Pancreas (tissue), 10 donors: Measurements from ENCODE around the gene FTCD. TPM values are rescaled to one million over a fixed set of nuclear protein-coding genes. Genes with fewer than 3 reads are reported as not detected.
"Not testable (repeated sequence)": the region's sequence is repeated elsewhere in the genome, so short reads cannot be mapped to it uniquely, and the experiment has no call there.

ENCODE experiments used
- ATAC-seq, 4 donors: fragments of 200-7000 bp; cut with Tn5 transposase; one replicate each; pipeline versions ENCODE4 v1.8.0 to v1.9.1; 2020; ENCODE audit warnings: mild to moderate bottlenecking in 4 of 4, moderate library complexity in 4 of 4
- DNase-seq, 6 donors: peaks; one replicate each; pipeline ENCODE4 v3.0.0-alpha.2; 2020
- FAIRE-seq: peaks from 2 replicates; lab custom pipeline; 2012; peaks lifted over from hg19 to GRCh38; lab: Jason Lieb, UNC
- H3K27ac ChIP-seq, 4 donors: fragments of 200-600 bp; sonication (generic); 1 replicate in 3 of 4; 2 replicates in 1 of 4; pipeline versions ENCODE4 v1.5.0 to v1.8.0; 2020
- H3K27me3 ChIP-seq, 4 donors: fragments of 200-600 bp; one replicate each; pipeline ENCODE4 v1.8.0; 2021
- H3K36me3 ChIP-seq, 3 donors: fragments of 200-600 bp; sonication (generic) in 1 of 3; one replicate each; pipeline versions ENCODE4 v1.5.0 to v1.8.0; 2020 to 2021
- H3K4me1 ChIP-seq, 3 donors: fragments of 200-600 bp; one replicate each; pipeline ENCODE4 v1.8.0; 2021
- H3K4me3 ChIP-seq, 4 donors: fragments of 200-600 bp; sonication (generic) in 2 of 4; one replicate each; pipeline versions ENCODE4 v1.5.0 to v1.8.0; 2020 to 2021
- H3K9me3 ChIP-seq, 4 donors: fragments of 200-600 bp; one replicate each; pipeline ENCODE4 v1.8.0; 2021
- CTCF ChIP-seq, 4 donors: fragments of 200-600 bp; sonication (generic) in 3 of 4; IDR thresholded peaks; one replicate each; pipeline versions ENCODE4 v1.5.0 to v1.8.0; 2021; ENCODE audit warnings: antibody characterized with exemption in 4 of 4
- WGBS, 2 donors: extraction: QIAGEN DNeasy Blood & Tissue Kit; methylation state at CpG; one replicate each; pipeline ENCODE4 v1.1.7; 2013; 5-methylcytosine and 5-hydroxymethylcytosine counted together
- intact Hi-C, 3 donors: fragments of 100-400 bp; cut with DNase I; formaldehyde crosslinking; loops; one replicate each; pipeline versions ENCODE4 v1.11.1 to v1.14.2; 2022
- polyA plus RNA-seq, 2 donors: library from polyadenylated mRNA; stranded (reverse); fragments of 200-250 nt; gene quantifications; one replicate each; pipeline ENCODE4 v1.2.3, GENCODE V29; 2013
- total RNA-seq, 6 donors: library from RNA; stranded (reverse); fragmentation: NEBNext Ultra II Directional in 4 of 6; extraction: Animal tissue kit (Norgen Biotek cat#: 25700) in 4 of 6; gene quantifications; one replicate each; pipeline versions ENCODE4 v1.2.1 to v1.2.4, GENCODE V29; 2021 to 2023
- donor health status: healthy with polysubstance abuse.
- donor health status: DM: no; HTN: no; CAD: no; lungs with moderate emphysema.
- donor health status: DM: no; HTN: no; CAD: no.
- donor health status: control.
- donor health status: control.
- donor health status: Bipolar disorder and iron deficiency.
- donor health status: DM: yes; HTN: yes; CAD: no.
- donor health status: DM: no; HTN: no; CAD: no.
- donor health status: DM: no; HTN: no; CAD: no.
- donor health status: DM: yes; HTN: yes; CAD: no.

The FTCD gene
- 1 to 10 TPM in 1 of 6 donors, under 1 TPM in 5; 0.31 to 1.4 (median 0.42) TPM for total RNA-seq
- 10 to 100 TPM in 1 of 2 donors, 1 to 10 TPM in 1; 4.9 to 14.0 TPM for polyA plus RNA-seq

GRCh38 chr21:46155514-46156377, at the start of gene FTCD:
Gene FTCD, minus strand, starts transcription at chr21:46155579. Its CDS starts 56 bp downstream, at chr21:46155523.
- Histone ChIP-seq H3K9me3 (no peaks in the 10 kb centered on the region), H3K4me3 (no peak within 1 kb of the TSS), H3K27ac (no peak within 1 kb of the TSS), H3K4me1 (peaks cover 0 to 4% (median 0%) of the 10 kb centered on the region in 3 donors), H3K36me3 (no peaks in the 10 kb centered on the region), H3K27me3 (no peaks in the 10 kb centered on the region)
- no peak for FAIRE-seq
- 70 to 82% methylated on average over 34 of the region's 34 CpGs for WGBS, 2 donors
- intact Hi-C loops, result no loop called here
- no peak for TF ChIP-seq CTCF (IDR thresholded peaks at IDR 0.05)
- no peak for ATAC-seq
- DNase-seq, result peak in 4 of 6 donors; percentile 9 to 54 (median 12)

GRCh38 chr21:46205166-46205565, 49.8 kb upstream of the FTCD start:
- intact Hi-C loops, result no loop called here
- 87% methylated on average over 18 of the region's 18 CpGs for WGBS, 2 donors
- no peak for TF ChIP-seq CTCF (IDR thresholded peaks at IDR 0.05)
- FAIRE-seq, result no peak
- H3K27me3 ChIP-seq, result no peaks in the 10 kb centered on the region
- H3K27ac ChIP-seq, result no peak overlapping the region
- H3K4me1 ChIP-seq, result no peaks in the 10 kb centered on the region
- no peaks in the 10 kb centered on the region for H3K9me3 ChIP-seq
- DNase-seq, result peak in 2 of 6 donors; percentile 30 to 41
- ATAC-seq, result no peak
- peaks cover 0 to 12% (median 11%) of the 10 kb centered on the region in 3 donors for H3K36me3 ChIP-seq
- H3K4me3 ChIP-seq, result no peak overlapping the region

GRCh38 chr21:46203203-46203600, 47.8 kb upstream of the FTCD start:
- ATAC-seq (no peak), DNase-seq (peak in 2 of 6 donors; percentile 12 to 18), FAIRE-seq (no peak)
- peaks cover 0 to 22% (median 11%) of the 10 kb centered on the region in 3 donors for H3K36me3 ChIP-seq
- no peak overlapping the region for H3K27ac ChIP-seq
- no peaks in the 10 kb centered on the region for H3K4me1 ChIP-seq
- TF ChIP-seq CTCF (IDR thresholded peaks at IDR 0.05), result no peak
- H3K4me3 ChIP-seq, result no peak overlapping the region
- 96 to 97% methylated on average over 8 of the region's 8 CpGs for WGBS, 2 donors
- H3K9me3 ChIP-seq, result no peaks in the 10 kb centered on the region
- H3K27me3 ChIP-seq, result no peaks in the 10 kb centered on the region
- intact Hi-C loops, result no loop called here

- DNase-seq (no peak), ATAC-seq (no peak)
- H3K36me3 ChIP-seq, result peaks cover 0 to 22% (median 11%) of the 10 kb centered on the region in 3 donors
Observed at GRCh38 chr21:46202592-46203202, 47.3 kb upstream of the FTCD start.

GRCh38 chr21:46200877-46201803, 45.8 kb upstream of the FTCD start:
- intact Hi-C loops, FAIRE-seq, H3K27ac ChIP-seq, ATAC-seq, H3K27me3 ChIP-seq, H3K9me3 ChIP-seq, DNase-seq, H3K4me3 ChIP-seq, H3K4me1 ChIP-seq: not testable (repeated sequence)
- peaks cover 0 to 26% (median under 1%) of the 10 kb centered on the region in 3 donors for H3K36me3 ChIP-seq
- 85 to 86% methylated on average over 2 to 3 of the region's 8 CpGs for WGBS, 2 donors

More at GRCh38 chr21:46202592-46203202, 47.3 kb upstream of the FTCD start:
- no peak for FAIRE-seq
- Histone ChIP-seq H3K27me3 (no peaks in the 10 kb centered on the region), H3K4me1 (no peaks in the 10 kb centered on the region), H3K27ac (no peak overlapping the region), H3K9me3 (no peaks in the 10 kb centered on the region), H3K4me3 (no peak overlapping the region)
- intact Hi-C loops, result no loop called here
- WGBS, 2 donors, result 92 to 94% methylated on average over 6 of the region's 6 CpGs
- TF ChIP-seq CTCF (IDR thresholded peaks at IDR 0.05), result no peak
